DMS153 treated with DMSO at 0.1 percent for 48 hours (cell line): ENCODE measurements around the gene ZNF219.

Source experiments
- DNase-seq: peaks from one replicate; lab custom pipeline; 2025; ENCODE audit not compliant: unreplicated experiment; lab: John Stamatoyannopoulos, UW

Gene ZNF219

GRCh38 chr14:21102521-21103410, 4.3 kb upstream of the ZNF219 start:
- DNase-seq = peak; percentile 33

- DNase-seq = no peak
Observed at GRCh38 chr14:21101802-21102413, 3.5 kb upstream of the ZNF219 start.

GRCh38 chr14:21100931-21101330, 2.5 kb upstream of the ZNF219 start, which contains the start of gene TMEM253:
TSS of gene TMEM253 (plus strand) at chr14:21101066. CDS start at chr14:21101344, 278 bp downstream.
- DNase-seq = no peak

- no peak for DNase-seq
Observed at GRCh38 chr14:21099596-21099985, 1.1 kb upstream of the ZNF219 start.

GRCh38 chr14:21098892-21099595, 589 bp upstream of the ZNF219 start:
- no peak for DNase-seq

GRCh38 chr14:21097636-21098075, 799 bp downstream of the ZNF219 start:
- no peak for DNase-seq

GRCh38 chr14:21096978-21097635, 1.3 kb downstream of the ZNF219 start:
- no peak for DNase-seq

- no peak for DNase-seq
Observed at GRCh38 chr14:21096438-21096837, 2.0 kb downstream of the ZNF219 start.

- no peak for DNase-seq
Observed at GRCh38 chr14:21095430-21096205, 2.8 kb downstream of the ZNF219 start.

GRCh38 chr14:21093769-21094681, 4.4 kb downstream of the ZNF219 start:
- DNase-seq = peak; percentile 18

- DNase-seq = no peak
Observed at GRCh38 chr14:21093018-21093417, 5.4 kb downstream of the ZNF219 start.

GRCh38 chr14:21092273-21093011, 6.0 kb downstream of the ZNF219 start:
- no peak for DNase-seq

GRCh38 chr14:21091821-21092272, 6.6 kb downstream of the ZNF219 start:
- DNase-seq = no peak

GRCh38 chr14:21090940-21091663, 7.4 kb downstream of the ZNF219 start:
- DNase-seq = no peak

- DNase-seq = no peak
Observed at GRCh38 chr14:21090194-21090939, 8.1 kb downstream of the ZNF219 start.

GRCh38 chr14:21089877-21090193, 8.6 kb downstream of the ZNF219 start:
- no peak for DNase-seq

- DNase-seq = no peak
Observed at GRCh38 chr14:21089271-21089670, 9.2 kb downstream of the ZNF219 start.
